Activated CD4-positive, CD25-positive, alpha-beta regulatory T cell treated with anti-CD3 and anti-CD28 coated beads, Interleukin-2, amount 50 U/mL, for 24 hours (primary cell): ENCODE results near the gene C1QTNF2.

ENCODE experiments used
- ATAC-seq, 2 donors: fragments of 150-1000 bp; cut with Tn5 transposase; one replicate each; pipeline ENCODE4 v1.10.0; 2021; ENCODE audit warnings: mild to moderate bottlenecking in 1 of 2, moderate library complexity in 1 of 2

The C1QTNF2 gene, protein sequence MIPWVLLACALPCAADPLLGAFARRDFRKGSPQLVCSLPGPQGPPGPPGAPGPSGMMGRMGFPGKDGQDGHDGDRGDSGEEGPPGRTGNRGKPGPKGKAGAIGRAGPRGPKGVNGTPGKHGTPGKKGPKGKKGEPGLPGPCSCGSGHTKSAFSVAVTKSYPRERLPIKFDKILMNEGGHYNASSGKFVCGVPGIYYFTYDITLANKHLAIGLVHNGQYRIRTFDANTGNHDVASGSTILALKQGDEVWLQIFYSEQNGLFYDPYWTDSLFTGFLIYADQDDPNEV

DNA sequence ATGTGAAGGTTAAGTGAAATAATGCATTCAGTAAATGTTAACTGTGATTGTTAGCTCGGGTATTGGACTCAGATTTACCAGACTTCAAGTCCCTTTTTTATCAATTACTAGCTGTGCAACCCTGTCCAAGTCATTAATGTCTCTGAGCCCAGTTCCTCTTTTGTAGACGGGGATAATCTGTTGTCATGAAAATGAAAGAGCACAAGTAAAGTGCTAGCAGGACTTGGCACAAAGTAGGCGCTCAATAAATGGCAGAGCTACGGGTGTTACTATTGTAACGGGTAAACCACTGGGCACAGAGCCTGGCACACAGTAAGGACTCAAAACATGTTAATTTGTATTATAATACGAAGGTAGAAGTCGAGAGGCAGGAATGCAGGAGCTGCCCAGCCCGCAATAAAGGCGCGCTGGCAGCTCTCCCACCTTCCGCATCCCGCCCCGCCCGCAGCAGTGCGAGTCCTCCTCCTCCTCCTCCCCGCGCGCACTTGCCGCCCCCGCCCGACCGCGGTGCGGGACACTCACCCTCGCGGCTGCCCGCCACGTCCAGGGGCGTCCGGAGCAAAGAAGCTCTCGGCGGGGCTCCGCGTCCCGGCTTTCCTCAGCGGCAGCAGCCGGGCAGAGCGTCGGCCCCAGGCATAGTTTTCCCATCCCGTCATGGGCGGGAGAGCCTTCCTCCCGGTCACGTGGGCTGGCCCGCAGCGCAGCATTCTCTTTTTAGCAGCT is at the start of gene C1QTNF2:
C1QTNF2 (minus strand) TSS at position 637 of the 723 bp plus-strand sequence. CDS start 15,615 bp downstream, outside the sequence.
- no peak for ATAC-seq

DNA sequence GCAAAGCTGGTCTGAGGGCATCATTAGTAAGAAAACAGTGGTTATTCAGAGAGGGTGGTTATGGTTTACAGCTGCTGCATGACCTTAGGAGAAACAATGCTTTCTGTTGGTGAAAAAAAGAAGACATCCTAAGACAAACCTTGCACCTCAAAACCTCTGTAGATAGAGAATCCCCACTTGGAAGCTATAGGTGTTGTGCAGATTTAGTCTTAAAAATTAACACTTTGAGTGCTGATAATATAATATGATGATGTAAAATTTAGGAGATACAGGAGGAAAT is 49.8 kb upstream of the C1QTNF2 start:
- no peak for ATAC-seq

GRCh38 chr5:160419458-160420330 is 49.3 kb upstream of the C1QTNF2 start:
- ATAC-seq, result no peak

GRCh38 chr5:160418561-160419457 is 48.4 kb upstream of the C1QTNF2 start, which contains the start of gene SLU7:
Gene SLU7, minus strand, starts transcription at chr5:160419081. Its CDS starts 3,787 bp downstream, at chr5:160415294.
- peak; percentile 73 to 74 for ATAC-seq

DNA sequence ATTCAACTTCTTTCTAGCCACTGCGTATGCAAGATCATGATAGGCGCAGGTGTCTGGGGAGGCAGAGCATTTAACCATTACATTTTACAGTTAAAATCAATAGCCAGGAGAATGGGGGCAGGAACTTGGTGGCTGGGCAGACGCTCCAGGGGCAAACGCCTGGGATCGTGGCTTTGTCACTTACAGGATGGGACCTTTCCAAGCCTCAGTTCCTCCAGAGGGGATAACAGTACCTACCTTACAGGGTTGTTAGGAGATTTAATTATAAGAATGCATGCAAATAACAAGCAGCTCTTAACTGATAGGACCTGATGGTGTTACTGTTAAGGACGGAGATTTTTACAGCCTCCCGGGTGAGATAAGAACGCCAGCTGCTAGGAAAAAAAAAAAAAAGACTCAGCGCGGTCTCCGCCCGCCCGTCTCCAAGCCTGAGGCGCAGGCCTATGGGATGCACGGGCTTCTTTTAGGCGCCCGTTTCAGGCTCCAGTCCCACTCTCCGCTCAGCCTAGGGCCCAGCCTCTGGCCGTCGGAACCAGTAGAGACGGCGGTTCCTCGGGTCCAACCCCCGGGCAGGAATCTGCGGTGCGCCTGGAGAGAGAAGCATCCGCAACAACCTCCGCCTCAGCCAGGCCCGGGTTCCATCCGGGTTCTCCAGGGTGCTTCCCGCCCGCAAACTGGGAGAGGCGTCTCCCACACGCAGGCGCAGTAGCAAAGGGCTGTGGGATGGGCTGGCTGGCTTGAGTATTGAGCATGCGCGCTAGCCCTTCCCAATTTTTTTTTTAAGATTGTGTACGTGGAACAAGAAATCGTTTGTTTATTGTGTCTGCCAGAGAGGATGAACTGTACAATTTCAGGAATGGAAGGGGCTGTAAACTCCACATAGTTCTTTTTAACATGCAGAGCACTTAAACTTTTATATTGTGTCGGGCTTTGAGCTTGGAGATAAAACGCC is 29.3 kb upstream of the C1QTNF2 start, which contains the start of gene FAM200C:
FAM200C (minus strand) TSS at position 653 of the 952 bp plus-strand sequence. CDS start 4,564 bp downstream, outside the sequence.
- ATAC-seq, result peak; percentile 79 to 80

DNA sequence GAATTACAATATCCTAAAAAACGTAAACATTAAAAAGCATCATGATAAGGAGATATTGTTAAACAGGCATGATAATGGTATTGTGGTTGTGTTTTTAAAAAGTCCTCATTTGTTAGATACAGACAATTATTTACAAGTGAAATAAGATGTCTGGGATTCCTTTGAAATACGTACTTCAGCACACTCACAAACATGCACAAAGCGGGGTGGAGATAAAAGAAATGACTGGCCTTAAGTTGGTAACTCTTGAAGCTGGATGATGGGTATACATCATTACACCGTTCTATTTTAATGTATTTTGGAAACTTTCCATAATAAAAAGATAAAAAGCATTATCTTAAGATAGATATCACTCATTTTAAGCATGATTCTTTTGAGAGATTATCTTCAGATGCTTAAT is 28.4 kb upstream of the C1QTNF2 start:
- no peak for ATAC-seq

DNA sequence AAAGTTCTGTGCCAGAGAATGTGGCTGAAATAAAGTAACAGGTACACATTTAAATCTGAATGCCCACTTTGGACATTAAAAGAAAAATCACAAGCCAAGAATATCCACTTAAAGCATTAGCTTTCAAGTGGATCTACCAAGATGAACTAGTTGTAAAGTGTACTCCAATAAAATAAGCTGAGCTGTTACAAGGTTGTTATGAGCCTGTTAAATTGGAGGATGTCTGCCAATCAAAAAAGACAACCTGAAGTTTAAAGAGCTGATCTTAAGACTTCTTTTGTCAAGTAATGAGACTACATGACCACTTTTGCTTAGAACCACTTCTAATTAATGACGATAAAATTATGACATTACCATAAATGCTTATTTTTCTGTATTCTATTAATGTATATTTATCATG is 27.1 kb upstream of the C1QTNF2 start:
- ATAC-seq, result no peak

DNA sequence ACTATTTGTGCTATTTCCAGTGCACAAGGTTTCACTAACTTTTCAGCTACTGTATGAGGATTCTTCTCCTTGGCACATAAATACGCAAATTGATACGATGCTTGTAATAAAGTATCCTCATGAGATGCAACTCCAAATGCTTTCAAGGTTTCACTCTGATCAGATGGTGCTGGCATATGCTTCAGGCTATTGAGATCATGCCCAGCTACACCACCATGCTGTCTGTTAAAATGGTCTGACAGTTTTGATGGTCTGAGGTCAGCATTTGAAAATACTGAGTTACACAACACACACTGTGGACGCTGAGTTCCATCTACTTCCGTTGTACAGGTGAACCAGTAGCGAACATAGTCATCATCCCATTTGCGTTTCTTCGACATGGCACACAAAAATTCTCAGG is 24.7 kb upstream of the C1QTNF2 start:
- no peak for ATAC-seq

- ATAC-seq, result no peak
These were observed 20.6 kb upstream of the C1QTNF2 start for GRCh38 chr5:160390787-160391696.

DNA sequence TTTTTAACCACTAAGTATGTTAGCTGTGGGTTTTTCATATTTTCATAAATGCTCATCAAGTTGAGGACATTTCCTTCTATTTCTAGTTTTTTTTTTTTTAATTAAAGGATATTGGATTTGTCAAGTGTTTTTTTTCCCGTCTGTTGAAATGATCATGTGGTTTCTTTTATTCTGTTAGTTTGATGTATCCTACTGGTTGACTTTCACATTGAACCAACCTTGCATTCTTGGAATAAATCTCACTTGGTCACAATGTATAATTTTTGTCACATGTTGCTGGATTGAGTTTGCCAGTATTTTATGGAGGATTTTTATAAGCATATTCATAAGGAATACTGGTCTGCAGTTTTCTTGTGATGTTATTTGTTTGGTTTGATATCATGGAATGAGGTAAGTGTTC is 17.0 kb upstream of the C1QTNF2 start:
- ATAC-seq, result no peak

- ATAC-seq, result no peak
These were observed 15.1 kb upstream of the C1QTNF2 start for GRCh38 chr5:160385496-160385895.

DNA sequence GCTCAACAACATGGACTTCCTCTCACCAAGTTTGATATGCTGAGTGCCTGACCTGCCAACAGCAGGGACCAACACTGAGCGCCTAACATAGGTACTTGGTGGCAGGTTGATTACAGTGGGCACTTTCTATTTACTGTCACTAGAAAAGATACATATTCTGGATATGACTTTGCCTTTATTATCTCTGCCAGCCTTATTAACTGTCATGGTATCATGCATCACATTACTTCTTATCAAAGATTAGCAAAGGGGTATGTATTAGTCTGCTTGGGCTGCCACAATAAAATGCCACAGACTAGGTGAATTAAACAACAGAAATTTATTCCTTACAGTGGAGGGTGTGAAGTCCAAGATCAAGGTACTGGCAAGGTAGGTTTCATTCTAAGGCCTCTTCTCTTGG is 14.3 kb upstream of the C1QTNF2 start:
- no peak for ATAC-seq

DNA sequence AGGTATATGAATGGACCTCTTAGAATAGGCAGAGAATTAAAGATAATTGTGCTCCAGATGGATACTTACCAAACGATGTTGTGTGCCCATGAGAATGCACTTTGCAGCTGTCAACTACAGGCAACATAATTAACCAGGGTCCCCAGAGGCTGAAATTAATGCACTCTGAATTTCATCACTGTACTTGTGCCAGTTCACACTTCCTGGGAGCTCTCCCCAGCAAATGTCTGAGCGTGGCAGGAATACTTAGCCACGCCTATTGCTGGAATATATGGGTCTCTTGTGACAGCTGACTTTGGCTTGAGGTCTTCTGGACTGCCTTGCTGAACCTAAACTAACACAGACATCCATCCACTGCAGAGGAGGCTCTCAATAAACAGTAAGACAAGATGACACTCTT is 11.9 kb upstream of the C1QTNF2 start:
- ATAC-seq, result no peak

DNA sequence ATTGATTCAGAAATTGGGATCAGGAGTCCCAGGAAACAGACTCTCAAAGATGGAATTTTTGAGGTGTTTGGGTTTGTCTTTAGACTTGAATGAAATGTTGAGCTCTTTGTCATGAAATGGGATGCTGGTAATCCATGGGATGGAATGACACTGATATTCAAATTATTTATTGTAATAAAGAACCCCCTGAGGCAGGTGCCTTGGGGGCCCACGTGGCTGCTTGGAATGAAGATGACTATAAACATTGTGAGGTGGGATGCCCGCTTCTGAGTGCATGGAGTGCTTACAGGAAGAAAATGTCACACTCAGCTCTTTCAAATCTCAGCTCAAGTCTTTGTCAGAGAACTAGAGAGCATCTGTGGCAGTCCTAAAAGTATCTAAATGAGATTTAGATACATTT is 9.6 kb upstream of the C1QTNF2 start:
- no peak for ATAC-seq

DNA sequence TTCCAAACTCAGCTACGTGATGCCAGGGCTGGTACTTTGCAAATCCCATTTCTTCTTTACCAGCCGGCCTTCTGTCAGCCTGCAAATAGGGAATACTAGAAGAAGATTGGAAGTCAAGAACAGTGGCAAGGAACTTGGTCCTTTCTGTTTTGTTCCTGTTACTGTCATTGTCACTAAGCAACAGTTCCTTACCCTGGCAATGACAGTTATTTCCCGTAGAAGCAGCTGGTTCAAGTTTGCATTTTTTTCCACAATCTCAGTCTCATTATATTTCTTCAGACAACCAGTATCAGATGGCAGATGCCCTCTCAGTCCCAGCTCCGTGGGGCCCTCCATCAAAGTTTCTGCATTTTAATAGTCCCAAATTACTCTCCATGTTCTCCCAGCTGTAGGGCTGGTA is 9.1 kb upstream of the C1QTNF2 start:
- no peak for ATAC-seq

DNA sequence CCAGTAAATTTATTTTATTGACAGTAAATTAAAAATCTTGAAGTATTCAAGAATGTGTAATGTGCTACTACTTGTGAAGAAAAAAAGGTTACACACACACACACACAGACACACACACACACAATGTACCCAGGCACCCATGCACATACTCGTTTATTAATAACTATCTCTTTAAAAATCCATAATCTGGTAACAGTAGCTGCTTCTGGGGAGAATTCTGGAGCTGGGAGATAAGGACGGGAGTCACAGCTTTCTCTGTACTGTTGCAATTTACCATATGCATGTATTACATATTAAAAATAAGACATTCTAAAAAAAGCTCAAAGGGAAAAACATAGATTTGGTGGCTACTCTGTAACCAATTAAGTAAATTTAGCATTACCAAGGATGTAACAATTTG is 7.9 kb upstream of the C1QTNF2 start:
- ATAC-seq, result no peak

DNA sequence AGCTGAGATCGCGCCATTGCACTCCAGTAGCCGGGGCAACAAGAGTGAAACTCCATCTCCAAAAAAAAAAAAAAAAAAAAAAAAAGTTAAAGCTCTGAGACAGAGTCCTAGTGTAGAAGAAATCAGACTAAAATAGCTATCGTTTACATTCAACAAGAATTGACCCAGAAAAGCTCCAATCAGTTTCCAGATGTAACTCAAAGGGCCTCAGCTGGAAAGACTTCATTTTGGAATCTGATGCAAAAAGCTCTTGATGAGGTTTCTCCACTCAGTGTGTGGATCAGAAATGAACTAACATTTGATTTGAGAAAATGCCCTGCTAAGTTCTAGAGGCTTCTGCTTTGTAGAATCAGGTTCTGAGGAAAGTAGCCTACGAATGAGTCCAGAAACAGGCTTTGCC is 7.2 kb upstream of the C1QTNF2 start:
- no peak for ATAC-seq

DNA sequence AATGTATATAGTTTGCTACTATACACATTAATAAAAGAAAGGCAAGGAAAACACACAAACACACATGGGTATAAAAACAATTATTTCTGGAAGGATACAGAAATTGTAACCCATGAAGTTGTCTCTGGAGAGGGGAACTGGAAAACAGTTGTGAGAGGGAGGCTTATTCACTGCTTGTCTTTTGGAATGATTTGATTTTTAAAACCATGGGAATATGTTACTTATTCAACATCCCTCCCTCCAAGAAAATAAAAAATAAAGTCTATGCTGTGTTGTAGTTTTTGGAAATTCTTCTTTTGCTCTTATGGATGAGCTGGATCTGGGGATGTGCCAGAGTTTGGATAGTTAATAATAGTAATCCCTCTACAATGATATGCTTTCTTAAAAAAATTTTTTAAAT is 6.0 kb upstream of the C1QTNF2 start:
- no peak for ATAC-seq

DNA sequence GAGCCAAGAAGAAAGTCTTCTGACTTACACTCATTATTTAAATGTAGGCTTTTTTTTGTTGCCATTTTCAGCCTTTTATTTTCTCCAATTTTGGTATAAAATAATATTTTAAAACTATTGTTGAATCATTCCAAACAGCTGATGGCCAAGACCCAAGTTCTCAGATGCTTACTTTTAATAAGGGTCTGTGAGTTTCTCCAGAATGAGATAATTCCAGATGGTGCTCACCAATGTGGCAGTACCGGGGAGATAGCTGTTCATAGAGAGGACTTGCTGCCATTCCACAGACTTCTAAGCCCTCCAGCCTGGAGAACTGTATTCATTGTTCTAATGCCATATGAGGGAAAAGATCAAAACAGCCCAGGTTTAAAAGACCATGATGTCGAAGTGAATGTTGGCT is 5.3 kb upstream of the C1QTNF2 start:
- no peak for ATAC-seq

GRCh38 chr5:160375166-160375565 is 4.7 kb upstream of the C1QTNF2 start:
- no peak for ATAC-seq
